HG03469 (cell line): Measurements from ENCODE around the gene SAA1.

ENCODE experiments used
- ATAC-seq: cut with Tn5 transposase; IDR thresholded peaks from one replicate; pipeline ENCODE4 v1.9.1; 2021; ENCODE audit warnings: mild to moderate bottlenecking, moderate library complexity, moderate number of reproducible peaks; ENCODE audit not compliant: unreplicated experiment

The SAA1 gene

DNA sequence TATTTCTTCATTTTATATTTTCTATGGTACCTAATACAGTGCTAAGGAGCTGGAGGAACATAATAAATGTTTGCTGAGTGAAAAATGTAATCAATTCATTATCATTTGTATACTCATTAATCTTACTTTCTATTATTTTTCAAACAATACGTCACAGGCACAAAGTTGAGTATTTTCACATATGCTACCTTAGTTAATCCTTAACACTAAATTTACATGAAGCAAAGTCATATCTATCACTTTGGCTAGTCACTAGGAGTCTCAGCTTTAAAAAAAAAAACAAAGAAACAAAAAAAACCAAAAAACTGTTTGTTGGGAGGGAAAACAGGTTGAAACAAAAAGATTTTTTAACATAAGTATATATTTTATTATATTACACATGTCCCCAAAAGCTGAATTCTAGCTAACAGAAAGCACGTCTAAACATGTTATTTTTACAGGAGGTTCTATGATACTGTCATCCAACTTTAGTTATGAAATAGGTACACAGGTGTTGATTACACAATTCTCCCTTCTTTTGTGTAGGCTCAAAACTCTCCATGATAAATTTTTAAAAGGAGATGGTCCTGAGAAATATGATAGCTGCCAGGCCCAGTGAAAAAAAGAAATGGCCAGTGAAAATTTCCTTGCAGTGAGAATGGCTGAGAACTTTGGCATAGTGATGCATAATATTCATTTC is 41.5 kb downstream of the SAA1 start:
- no peak for ATAC-seq

DNA sequence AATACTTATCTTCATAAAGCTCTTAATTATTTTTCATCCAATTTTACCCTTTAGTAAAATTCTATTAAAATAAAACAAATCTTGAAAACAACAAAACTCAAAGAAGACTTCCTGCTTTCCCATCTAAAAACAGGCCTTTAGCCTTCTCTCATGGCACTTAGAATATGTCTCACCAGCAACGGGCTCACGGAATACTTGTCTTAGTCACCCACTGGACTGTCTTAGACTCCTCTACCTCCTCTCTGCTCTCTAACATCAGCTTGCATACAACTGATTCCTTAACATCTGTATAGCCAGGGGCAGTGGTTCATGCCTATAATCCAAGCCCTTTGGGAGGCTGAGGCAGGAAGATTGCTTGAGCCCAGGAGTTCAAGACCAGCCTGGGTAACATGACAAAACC is 42.2 kb downstream of the SAA1 start:
- ATAC-seq = no peak

DNA sequence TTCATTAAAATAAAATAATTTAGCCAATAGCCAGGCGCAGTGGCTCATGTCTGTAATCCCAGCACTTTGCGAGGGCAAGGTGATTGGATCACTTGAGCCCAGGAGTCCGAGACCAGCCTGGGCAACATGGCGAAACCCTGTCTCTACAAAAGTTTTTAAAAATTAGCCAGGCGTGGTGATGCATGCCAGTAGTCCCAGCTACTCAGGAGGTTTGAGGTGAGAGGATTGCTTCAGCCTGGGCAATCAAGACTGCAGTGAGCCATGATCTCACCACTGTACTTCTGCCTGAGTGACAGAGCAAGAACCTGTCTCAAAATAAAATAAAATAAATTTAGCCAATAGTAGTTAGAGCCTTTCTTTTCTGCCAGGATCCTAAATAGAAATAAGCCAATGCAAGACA is 43.6 kb downstream of the SAA1 start:
- ATAC-seq = no peak

DNA sequence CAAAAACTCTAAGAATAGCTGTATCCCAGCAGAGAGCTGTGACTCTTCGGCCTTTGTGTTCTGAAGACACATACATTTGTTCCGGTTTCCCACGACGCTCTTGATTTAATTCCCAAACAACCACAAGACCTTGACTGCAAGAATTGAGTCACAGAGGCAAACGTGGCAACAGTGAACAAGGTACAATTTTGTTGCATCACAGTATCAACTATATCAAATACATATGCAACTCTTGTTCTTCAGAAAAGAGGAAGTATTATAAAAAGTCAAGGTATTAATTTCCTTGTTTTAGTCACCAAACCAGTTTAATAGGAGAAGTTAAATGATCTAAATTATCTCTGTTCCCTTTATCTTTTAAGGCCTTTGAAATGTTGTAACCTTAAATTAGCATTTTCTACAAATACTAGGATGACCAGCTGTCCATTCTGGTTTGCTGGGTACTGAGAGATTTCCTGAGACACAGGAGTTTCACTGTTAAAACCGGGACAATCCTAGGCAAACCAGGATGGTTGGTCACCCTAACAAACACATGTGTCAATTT is 44.8 kb downstream of the SAA1 start:
- no peak for ATAC-seq

DNA sequence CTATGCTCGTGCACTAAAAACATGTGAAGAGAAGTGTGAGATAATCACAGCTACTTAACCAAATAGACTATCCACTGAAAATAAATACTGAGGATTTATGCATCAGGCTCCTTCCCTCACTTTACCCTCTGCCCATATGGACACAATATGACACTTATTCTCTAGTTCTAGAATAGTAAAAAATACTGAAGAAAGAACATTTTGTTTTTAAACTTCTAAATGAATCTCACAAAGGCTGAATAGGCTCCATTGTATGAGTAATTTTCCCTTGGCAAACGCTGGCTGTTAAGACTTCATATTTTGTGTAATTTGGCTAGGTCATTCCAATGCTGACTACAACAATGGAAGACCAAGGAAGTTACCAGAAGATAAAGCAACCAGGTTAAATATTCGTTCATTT is 45.9 kb downstream of the SAA1 start:
- no peak for ATAC-seq

DNA sequence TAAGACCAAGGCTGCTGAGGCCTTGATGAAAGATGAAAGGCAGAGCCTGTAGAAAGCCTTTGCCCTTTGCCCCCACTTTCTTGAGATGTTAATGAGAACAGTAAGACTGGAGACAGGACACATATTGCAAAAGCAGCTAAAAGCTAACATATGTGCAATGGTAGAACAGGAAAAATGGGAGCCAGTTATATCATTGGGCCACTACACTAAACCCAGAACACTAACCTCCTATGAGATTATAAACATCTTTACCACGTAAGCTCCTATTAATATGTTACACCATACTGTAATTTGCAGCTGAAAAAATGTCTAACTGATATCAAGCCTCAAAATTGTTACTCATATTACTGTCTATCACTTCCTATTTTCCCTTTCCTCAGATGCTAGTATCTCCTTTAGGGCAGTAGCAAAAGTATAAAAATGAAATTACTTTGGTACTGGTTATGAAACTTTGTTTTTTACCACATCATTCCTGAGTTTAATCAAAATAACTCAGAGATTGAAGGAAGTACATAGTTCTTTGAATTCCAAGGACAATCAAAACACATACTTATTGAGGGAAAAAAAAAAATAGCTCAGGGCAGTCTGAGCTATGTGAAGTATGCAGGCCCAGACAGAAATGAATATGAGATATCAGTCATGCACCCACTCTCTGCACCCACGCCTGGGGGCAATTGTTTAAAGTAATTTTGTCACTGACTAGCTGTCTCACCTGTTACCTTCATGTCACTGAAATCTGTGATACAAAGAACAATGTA is 46.8 kb downstream of the SAA1 start:
- ATAC-seq = no peak

DNA sequence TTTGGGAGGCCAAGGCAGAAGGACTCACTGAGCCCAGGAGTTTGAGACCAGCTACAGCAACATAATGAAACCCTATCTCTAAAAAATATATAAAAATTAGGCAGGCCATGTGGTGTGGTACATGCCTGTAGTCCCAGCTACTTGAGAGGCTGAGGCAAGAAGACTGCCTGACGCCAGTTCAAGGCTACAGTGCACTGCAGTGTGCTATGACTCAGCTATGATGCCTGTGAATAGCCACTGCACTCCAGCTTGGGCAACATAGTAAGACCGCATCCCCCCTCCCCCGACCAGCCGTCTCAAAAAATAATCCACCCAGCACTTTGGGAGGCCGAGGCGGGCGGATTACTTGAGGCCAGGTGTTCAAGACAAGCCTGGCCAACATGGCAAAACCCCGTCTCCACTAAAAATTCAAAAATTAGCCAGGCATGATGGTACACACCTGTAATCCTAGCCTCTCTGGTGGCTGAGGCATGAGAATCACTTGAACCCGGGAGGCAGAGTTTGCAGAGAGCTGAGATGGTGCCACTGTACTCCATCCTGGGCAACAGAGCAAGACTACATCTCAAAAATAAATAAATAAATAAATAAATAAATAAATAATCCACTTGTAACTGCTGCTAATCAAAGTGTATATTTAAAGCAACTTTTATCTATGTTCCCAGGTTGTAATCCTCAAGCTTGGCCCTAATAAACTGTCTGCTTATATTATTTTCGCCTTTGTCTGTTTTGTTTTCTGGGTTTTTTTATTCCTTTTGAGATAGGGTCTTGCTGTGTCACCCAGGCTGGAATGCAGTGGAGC is 48.1 kb downstream of the SAA1 start:
- no peak for ATAC-seq

DNA sequence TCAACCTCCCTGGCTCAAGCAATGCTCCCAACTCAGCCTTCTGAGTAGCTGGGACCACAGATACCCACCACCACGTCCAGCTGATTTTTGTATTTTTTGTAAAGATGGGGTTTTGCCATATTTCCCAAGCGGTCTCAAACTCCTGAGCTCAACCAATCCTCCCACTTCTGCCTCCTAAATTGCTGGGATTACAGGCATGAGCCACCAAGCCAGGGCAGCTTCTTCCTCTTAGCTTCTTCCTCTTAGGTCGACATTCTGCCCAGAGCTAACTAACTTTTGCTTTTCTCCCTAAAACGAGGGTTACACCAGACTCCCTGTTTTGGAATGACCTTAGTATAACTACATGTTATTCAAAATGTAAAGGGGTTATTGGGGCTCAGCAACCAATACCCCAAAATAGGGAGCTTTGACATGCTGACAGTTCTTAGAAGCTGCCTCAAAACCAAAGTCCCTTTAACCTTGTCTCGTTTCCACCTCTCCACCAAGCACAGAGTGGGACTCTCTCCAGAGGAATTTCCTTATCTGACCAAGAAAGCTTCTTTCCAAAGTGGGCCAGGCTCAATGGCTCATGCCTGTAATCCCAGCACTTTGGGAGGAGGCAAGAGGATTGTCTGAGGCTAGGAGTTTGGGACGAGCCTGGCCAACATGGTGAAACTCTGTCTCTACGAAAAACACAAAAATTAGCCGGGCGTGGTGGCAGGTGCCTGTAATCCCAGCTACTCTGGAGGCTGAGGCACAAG is 48.9 kb downstream of the SAA1 start:
- no peak for ATAC-seq

DNA sequence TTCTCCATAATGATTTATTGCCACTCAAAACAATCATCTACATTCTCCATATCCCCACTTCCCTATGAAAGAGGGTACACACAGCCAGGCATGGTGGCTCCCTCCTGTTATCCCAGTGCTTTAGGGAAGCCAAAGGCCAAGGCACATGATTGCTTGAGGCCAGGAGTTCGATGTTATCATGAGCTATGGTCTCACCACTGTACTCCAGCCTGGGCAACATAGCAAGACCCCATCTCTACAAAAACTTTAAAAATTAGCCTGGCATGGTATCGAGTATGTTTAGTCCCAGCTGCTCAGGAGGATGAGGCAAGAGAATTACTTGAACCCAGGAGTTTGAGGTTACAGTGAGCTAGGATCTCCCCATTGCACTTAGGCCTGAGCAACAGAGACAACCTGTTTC is 49.8 kb downstream of the SAA1 start:
- no peak for ATAC-seq

DNA sequence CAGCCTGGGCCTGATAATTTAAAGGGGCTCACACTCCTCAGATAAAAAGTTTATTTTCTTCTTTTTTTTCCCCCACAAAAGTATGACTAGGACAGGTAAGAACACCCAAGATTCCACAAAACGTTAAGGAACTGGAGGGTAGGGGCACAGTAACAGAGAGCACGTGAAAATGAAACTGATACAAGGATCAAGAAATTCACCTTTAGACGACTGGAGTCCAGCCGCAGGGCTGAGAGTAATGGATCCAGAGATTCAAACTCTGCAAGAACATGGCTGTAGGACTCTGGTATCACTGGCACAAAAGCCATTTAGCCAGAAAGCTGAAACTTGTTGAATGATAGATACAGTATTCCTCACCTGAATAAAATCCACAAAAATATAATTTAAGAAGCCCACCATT is 51.5 kb downstream of the SAA1 start:
- no peak for ATAC-seq
